ENCODE results near the gene ANKRD33B.

GRCh38 chr5:10652606-10653005, 88.7 kb downstream of the ANKRD33B start:
- TF ChIP-seq CTCF (IDR thresholded peaks at IDR 0.05) (no peak), EP300 (IDR thresholded peaks at IDR 0.05) (no peak), POLR2A (IDR thresholded peaks at IDR 0.05) (no peak)

All from tibial nerve (tissue), 4 donors.